COLO668 (cell line): ENCODE data around the gene POU3F2.

Source experiments
- DNase-seq: peaks from one replicate; lab custom pipeline; 2025; ENCODE audit not compliant: unreplicated experiment; lab: John Stamatoyannopoulos, UW

The POU3F2 gene

DNA sequence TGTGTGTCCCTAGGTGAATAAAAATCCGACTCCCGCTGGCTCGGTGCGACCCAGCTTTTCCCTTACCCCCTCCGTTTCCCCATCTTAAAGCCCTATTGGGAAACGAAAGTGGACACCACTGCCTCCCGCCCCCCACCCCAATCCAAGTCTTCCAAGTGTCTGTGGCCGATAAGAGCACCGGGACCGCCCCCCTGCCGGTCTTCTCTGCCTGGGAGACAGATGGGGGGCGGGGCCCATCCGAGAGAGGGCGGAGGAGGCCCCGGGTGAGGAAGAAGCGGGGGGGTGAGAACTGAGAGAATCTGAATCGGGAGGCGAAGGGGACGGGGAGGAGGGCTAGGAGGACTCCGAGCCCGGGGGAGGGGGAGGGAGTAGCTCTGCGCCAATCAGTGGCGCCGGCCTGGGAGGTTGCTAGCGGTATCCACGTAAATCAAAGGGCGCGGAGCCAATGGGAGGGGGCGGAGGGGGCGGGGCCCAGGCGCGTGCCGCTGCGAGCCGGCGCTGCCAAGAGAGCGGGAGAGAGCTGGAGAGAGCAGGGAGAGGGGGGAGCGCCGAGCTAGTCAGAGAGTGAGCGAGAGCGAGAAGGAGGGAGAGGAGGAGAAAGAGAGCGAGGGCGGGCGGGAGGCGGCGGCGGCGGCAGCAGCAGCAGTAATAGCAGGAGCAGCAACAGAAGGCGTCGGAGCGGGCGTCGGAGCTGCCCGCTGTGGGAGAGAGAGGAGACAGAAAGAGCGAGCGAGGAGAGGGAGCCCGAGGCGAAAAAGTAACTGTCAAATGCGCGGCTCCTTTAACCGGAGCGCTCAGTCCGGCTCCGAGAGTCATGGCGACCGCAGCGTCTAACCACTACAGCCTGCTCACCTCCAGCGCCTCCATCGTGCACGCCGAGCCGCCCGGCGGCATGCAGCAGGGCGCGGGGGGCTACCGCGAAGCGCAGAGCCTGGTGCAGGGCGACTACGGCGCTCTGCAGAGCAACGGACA lies at the start of gene POU3F2:
POU3F2 (plus strand) TSS at position 515 of the 972 bp plus-strand sequence; CDS start at position 815, 300 bp downstream.
- peak; percentile 94 for DNase-seq

DNA sequence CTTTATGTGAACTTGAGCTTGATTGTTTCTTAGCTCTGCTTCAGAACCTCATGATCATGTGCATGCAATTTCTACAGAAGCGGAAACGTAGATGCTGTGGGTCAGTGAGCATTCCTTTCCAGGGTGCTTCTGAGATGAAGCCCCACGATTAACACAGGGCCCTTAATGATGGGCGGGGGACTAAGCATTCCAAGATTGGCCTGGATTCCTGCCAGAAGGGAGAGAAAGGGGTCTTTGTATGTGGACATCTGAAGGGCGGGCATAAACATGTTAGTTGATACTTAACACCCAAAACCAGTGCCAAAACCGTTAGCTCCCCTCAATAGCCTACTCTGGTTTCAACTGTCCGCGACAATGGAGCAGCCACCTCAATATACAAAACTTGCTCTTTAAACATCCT lies 46.9 kb upstream of the POU3F2 start:
- DNase-seq: no peak

DNA sequence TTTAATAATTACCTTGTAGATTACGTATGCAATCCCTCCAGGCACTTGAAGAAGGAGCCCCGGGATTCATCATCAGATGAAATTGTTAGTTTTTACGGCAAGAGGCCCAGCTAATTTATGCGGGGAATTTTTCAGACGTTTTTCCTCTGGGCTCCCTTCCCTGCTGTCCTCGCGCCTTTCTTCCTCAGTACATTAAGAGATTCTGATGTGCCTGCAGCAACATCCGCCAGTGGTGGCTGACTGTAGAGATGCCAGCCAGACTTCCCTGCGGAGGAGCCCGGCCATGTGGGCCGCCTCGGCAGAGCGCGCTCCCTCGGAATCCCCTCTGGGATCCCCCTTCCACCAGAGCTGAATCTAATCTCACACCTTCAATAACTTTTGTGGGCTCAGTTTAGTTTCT lies 46.4 kb upstream of the POU3F2 start:
- DNase-seq: no peak

- no peak for DNase-seq
Measured at GRCh38 chr6:98794307-98794842, 40.0 kb upstream of the POU3F2 start.

GRCh38 chr6:98797217-98797994 lies 37.0 kb upstream of the POU3F2 start:
- DNase-seq: no peak

DNA sequence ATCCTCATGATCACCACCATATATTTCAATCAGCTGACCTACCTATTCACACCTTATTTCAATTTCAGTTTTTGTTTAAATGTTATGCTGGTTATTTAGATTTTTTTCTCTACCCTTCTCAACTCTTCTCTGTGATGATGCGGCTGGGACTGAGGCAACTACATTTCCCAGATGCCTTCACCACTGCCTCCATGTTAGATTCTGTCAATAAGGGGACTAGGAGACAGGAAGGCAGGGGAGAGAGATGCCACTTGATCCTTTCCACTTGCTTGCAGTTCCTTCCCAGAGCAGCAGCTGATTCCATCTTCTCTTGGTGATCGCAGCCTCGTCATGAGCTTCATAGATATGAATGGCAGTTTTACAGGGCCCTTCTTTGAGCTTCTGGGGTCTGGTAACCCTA lies 33.5 kb upstream of the POU3F2 start:
- DNase-seq: no peak

DNA sequence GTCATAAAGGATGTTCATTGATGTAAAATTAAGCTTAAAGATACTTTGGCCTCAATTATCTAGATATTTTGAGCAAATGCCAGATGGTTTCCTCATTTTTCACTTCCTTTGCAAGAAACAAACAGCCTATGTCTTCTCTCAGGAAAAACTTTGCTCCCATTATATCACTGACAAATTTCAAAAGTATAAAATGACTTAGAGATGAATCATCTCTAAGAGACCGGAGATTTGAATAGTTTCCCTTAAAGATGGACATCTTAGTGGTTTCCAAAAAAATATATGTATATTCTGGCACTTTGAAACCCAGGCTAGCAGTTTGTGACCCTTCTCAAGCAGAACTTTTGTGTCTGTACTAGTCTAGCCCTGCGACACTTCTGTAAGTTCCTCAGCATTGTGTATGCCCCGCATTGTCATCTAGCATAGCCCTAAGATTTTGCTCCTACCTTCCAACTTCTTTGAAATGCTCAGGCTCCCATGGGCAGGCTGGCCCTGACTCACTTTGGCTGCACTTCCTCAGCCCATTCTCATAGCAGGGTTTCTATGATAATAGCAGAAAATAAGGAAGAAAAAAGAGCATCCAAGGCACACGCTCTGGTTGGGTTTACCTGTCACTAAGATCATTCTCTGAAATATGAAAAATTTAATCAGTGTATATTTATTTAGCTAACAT lies 25.7 kb upstream of the POU3F2 start:
- DNase-seq: no peak

GRCh38 chr6:98812220-98812619 lies 22.2 kb upstream of the POU3F2 start:
- no peak for DNase-seq

- no peak for DNase-seq
Measured at GRCh38 chr6:98816799-98817198, 17.6 kb upstream of the POU3F2 start.

- DNase-seq: no peak
Measured at GRCh38 chr6:98821756-98822405, 12.5 kb upstream of the POU3F2 start.

- no peak for DNase-seq
Measured at GRCh38 chr6:98823428-98824161, 10.8 kb upstream of the POU3F2 start.

- DNase-seq: peak; percentile 15
Measured at GRCh38 chr6:98824162-98824901, 10.0 kb upstream of the POU3F2 start.

DNA sequence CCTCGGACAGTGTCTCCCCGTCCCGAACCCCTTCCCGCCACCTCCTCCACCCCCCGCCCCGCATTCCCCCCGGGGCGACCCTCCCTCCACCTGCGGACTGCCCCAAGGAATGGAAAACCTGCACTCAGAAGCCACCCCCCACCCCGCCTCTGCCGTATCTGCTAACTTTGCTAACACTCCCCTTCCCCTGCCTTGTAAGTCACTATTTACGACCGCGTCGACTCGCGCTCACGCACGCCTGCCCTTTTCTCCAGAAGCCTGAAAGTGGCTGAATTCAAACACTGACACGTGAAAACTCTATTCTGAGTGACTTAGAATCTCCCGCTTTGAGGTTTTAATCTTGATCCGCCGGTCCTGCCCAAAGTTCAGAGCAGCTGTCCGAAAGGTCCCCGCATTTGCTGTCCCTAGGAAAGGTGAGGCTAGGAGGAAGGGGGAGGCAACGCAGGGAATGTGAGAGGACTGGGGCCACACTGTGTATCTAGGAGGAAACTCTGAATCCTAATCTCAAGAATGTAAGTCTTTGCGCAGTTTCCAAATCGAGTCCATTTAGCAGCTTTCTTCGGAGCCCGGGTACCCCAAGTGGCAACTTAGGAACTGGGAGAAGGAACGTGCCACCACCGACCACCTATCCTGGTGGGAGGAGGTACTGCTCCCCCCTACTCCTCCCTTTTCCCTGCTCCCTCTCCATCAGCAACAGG lies 9.3 kb upstream of the POU3F2 start:
- no peak for DNase-seq

GRCh38 chr6:98825600-98826230 lies 8.7 kb upstream of the POU3F2 start:
- DNase-seq: no peak

- no peak for DNase-seq
Measured at GRCh38 chr6:98827295-98828159, 6.8 kb upstream of the POU3F2 start.

DNA sequence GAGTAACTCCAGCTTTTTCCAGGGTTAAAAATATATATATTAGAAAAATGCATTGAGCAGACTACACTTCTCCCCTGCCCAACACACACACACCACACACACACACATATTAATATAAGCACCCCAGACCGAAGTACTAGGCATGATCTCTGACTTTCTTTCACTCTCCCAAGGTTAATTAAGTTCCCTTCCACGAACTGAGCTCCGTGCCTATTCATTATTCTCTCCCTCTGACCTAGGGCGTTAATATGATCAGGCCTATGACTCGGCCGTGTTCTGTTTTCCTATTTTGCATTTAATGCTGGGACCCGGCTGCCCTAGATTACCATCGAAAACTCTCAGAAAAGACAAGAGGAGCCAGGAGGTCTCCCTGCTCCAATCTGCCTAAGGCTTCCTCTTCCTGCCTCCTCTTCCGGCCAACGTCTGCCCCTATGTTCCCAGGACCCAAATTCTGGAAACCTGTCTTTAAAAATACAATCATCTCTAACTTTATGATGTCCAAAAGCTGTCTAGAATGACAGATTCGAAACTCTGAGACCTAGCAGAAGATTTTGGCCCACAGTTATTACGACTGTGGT lies 6.1 kb upstream of the POU3F2 start:
- DNase-seq: no peak

DNA sequence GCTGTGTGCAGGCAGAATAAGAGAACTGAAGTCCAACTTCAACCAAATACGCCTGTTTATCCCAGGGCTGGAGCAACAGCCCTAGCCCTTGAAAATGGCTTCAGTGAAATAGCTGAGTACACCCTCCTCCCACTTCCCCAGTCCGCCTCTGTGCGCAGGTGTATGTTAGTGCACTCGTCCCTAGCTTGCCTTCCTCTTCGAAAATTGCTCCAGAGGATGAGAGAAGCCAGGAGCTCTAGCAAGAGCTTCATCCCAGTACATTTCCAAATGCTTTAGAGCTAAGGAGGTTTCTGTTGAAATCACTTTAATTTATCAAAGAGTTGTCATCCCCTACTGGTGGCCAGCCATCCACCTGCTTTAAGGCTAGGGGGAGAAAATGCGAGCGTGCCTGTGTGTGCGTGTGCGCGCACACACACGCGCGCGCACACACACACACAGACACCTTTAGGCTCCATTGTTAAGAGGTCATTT lies 5.4 kb upstream of the POU3F2 start:
- no peak for DNase-seq
